ENCODE data around the gene RAD51C.
"Not testable (repeated sequence)": the region's sequence is repeated elsewhere in the genome, so short reads cannot be mapped to it uniquely, and the experiment has no call there.

GRCh38 chr17:58657962-58658803, 34.2 kb upstream of the RAD51C start:
- TF ChIP-seq POLR2A (IDR thresholded peaks at IDR 0.05; ENCODE audit: low read depth, low read length); SPI1 (IDR thresholded peaks at IDR 0.05; ENCODE audit: low read depth, low read length); PAX5 (IDR thresholded peaks at IDR 0.05; ENCODE audit: insufficient read depth, low read length, severe bottlenecking); POLR2AphosphoS5 (IDR thresholded peaks at IDR 0.05; ENCODE audit: low read depth, low read length); TAF1 (IDR thresholded peaks at IDR 0.05; ENCODE audit: low read depth, low read length): not testable (repeated sequence)
